Mesothelial cell of epicardium (in vitro differentiated cells): ENCODE results near the gene RHBG. TPM values are rescaled to one million over a fixed set of nuclear protein-coding genes. Genes with fewer than 3 reads are reported as not detected.

Experiments used
- DNase-seq, 2 experiments: peaks; one replicate each; pipeline ENCODE4 v3.0.0; 2021; ENCODE audit warnings: low spot score in 2 of 2; ENCODE audit not compliant: unreplicated experiment in 2 of 2
- H3K27ac Mint-ChIP-seq: 2 replicates; pipeline ENCODE4 v1.8.0; 2021; ENCODE audit warnings: mixed read lengths
- H3K27me3 Mint-ChIP-seq: 2 replicates; pipeline ENCODE4 v1.8.0; 2021; ENCODE audit warnings: low read depth, mixed read lengths
- H3K36me3 Mint-ChIP-seq: 2 replicates; pipeline ENCODE4 v1.8.0; 2021; ENCODE audit warnings: mixed read lengths
- H3K4me1 Mint-ChIP-seq: 2 replicates; pipeline ENCODE4 v1.8.0; 2021; ENCODE audit warnings: mixed read lengths
- H3K4me3 Mint-ChIP-seq: 2 replicates; pipeline ENCODE4 v1.8.0; 2021; ENCODE audit warnings: mild to moderate bottlenecking, moderate library complexity, mixed read lengths
- H3K9me3 Mint-ChIP-seq: 2 replicates; pipeline ENCODE4 v1.8.0; 2021; ENCODE audit warnings: mixed read lengths
- total RNA-seq: library from RNA; stranded (reverse); gene quantifications from 3 replicates; pipeline ENCODE4 v1.2.1, GENCODE V29; 2021
- TF ChIP-seq, protein P1 (sequence below): fragments of 200-600 bp; sonication (generic); IDR thresholded peaks from one replicate; pipeline ENCODE4 v1.5.0; 2021; ENCODE audit warnings: antibody characterized with exemption; ENCODE audit not compliant: unreplicated experiment

Gene RHBG
- total RNA-seq, 1 donor from 2014 or later = 0.92 TPM

DNA sequence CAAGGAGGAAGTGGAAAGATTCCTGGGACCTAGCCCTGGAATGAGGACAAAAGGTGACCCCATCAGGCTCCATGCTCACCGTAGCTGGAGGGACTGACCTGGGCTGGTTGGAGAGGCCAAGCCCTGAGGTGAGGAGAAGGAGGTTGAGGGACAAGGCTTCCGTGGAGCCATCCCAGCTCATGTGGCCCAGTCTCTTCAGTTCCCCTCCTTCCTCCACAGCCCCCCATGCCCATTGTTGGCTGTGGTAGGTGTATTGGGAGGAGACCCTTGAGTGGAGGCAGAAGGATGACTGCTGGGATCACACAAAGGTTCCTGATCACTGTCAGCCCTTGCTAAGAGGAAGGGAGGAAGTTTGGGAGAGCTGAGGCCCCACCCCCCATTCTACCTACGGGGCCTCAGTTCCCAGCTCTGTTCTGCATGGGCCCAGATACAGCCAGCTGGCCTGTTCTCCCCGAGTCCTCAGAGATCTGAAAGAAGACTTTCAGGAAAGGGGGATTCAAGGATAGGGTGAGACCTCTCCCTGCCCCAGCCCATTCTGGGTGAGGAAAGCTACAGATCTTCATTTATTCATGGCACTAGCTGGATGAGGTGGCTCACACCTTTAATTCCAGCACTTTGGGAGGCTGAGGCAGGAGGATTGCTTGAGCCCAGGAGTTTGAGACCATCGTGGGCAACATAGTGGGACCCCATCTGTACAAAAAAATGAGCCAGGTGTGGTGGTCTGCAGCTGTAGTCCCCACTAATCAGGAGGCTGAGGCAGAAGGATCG is 17.3 kb downstream of the RHBG start:
- TF ChIP-seq, protein P1, sequence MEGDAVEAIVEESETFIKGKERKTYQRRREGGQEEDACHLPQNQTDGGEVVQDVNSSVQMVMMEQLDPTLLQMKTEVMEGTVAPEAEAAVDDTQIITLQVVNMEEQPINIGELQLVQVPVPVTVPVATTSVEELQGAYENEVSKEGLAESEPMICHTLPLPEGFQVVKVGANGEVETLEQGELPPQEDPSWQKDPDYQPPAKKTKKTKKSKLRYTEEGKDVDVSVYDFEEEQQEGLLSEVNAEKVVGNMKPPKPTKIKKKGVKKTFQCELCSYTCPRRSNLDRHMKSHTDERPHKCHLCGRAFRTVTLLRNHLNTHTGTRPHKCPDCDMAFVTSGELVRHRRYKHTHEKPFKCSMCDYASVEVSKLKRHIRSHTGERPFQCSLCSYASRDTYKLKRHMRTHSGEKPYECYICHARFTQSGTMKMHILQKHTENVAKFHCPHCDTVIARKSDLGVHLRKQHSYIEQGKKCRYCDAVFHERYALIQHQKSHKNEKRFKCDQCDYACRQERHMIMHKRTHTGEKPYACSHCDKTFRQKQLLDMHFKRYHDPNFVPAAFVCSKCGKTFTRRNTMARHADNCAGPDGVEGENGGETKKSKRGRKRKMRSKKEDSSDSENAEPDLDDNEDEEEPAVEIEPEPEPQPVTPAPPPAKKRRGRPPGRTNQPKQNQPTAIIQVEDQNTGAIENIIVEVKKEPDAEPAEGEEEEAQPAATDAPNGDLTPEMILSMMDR = no peak
- Mint-ChIP-seq H3K27me3 (peaks cover 51% of the 10 kb centered on the region), H3K27ac (no peak overlapping the region), H3K4me3 (no peak overlapping the region), H3K36me3 (no peaks in the 10 kb centered on the region), H3K9me3 (no peaks in the 10 kb centered on the region), H3K4me1 (peaks cover 6% of the 10 kb centered on the region)
- no peak for DNase-seq

DNA sequence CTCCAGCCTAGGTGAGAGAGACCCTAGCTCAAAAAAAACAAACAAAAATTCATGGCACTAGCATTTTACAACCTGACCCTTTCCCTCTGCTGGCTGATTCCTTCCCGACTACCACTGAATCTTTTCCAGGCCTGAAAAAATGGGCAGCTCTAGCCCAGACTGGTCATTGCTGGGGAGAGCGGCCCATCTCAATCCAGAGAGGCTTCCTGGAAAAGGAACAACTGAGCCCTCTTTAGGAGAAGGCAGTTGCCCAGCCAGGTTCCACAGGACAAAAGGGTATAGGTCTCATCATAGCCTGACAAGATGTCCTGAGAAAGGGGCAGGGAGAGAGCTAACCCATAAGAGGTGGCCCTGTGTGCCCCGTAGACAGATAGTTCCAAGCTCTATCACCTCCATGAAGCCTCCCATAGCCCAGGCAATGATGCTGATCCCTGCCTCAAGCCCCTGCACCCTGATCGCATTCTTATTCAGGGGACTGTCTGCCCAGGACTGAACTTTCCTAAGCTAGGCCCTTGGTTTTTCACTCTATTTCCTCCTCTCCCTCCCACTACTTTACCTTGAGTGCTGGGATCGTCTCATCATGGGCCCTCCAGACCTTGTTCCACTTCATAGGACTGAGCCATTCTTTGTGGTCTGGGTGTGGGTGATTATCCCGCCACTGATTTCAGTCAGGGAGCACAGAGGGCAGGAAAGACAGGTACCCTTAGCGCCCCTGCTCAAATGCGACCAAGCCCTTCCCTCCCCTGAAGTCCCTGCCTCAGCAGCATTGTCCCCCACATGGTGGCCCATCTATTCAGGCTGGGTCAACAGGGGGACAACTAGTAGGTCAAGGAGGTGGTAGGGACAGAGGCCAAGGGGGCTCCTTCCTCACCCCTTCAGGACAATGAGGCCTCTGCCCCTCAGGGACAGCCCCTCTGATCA is 18.2 kb downstream of the RHBG start:
- no peak overlapping the region for H3K4me3 Mint-ChIP-seq
- TF ChIP-seq, protein P1 = no peak
- H3K4me1 Mint-ChIP-seq = peaks cover 8% of the 10 kb centered on the region
- H3K27me3 Mint-ChIP-seq = peaks cover 51% of the 10 kb centered on the region
- H3K36me3 Mint-ChIP-seq = no peaks in the 10 kb centered on the region
- no peak for DNase-seq
- no peak overlapping the region for H3K27ac Mint-ChIP-seq
- H3K9me3 Mint-ChIP-seq = no peaks in the 10 kb centered on the region

DNA sequence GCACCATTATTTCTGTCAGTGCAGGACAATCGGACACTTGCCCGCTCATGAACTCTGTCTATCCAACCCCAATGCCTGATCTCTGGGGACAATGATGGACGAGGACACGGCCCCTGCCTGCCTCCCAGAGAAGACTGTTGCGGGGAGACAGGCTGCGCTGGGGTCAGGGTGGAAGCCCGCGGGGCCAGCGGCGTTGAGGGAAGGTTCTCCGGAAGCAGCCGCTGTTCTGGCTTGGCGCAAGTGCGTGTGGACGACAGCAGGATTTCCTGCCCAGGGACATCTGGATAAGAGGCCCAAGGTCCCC is 18.8 kb downstream of the RHBG start:
- Mint-ChIP-seq H3K36me3 (no peaks in the 10 kb centered on the region), H3K4me3 (peak overlapping the region; percentile 43), H3K27ac (no peak overlapping the region), H3K4me1 (peaks cover 10% of the 10 kb centered on the region), H3K27me3 (peaks cover 51% of the 10 kb centered on the region), H3K9me3 (no peaks in the 10 kb centered on the region)
- TF ChIP-seq, protein P1 = no peak
- DNase-seq = no peak

DNA sequence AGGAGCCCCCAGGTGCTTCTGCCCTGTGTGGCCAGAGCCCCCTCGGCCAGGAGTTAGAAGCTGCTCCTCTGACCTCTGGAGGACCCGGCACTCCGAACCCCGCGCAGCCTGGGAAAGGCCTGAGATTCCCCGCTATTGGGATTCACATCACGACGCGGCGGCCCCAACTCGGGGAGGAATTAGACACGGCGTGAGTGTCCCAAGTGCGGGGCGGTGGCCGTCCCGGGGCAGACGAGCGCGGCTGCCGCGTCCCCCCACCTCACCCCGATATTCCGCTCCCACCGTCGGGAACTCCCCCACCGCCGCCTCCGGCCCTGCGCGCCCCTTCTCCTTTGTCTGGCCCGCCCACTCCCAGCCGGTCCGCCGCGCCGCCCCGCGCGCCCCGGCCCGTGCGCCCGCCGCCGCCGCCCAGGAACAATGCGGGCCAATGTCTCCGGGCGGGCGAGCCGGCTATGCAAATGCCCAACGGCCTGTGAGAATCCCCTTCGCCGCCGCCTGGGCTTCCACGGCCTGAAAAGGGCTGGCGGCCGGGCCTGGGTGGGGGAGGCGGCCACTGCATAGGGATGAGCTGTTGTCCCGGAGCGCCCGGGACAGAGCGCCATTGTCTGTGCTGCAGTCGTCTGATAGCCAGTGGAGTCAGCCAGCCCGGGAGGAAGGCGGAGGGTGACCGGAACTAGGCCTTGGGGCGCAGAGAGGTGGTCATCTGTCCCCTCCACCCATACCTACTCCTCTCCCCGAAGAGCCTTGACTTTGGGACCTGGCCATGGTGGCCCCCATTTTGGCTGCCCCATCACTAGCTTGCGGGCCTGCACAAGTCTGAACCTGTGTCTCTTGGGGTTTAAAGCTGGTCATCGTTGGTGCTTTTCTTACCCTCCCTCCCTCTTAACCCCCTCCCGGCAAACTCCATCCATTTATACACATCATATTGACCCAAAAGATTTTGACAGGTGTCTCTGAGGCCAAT is 19.4 kb downstream of the RHBG start:
- peak in 1 of 2 experiments; percentile 45 for DNase-seq
- H3K4me1 Mint-ChIP-seq = peaks cover 10% of the 10 kb centered on the region
- TF ChIP-seq, protein P1 = no peak
- H3K27ac Mint-ChIP-seq = no peak overlapping the region
- H3K27me3 Mint-ChIP-seq = peaks cover 51% of the 10 kb centered on the region
- peak overlapping the region; percentile 46 for H3K4me3 Mint-ChIP-seq
- no peaks in the 10 kb centered on the region for H3K9me3 Mint-ChIP-seq
- H3K36me3 Mint-ChIP-seq = no peaks in the 10 kb centered on the region

DNA sequence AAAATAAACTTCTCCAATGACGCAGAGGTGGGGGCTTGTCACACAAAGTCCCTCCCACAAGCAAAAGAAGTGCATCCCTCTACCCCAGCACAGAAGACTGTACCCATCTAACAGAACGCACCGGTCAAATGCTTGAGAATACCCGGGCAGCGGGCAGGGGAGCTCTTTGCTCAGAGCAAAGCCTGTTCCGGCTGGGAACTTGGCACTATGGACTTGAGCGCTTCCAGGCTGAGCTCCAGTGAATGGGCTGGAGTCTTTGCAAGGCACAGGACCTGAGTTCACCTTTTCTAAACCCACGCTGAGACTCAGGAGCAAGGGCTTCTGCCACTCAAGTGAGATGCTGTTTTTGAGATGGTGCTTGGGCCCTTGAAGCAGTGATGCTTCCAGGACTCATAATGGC is 20.3 kb downstream of the RHBG start:
- DNase-seq = no peak
- TF ChIP-seq, protein P1 = no peak
- H3K27ac Mint-ChIP-seq = no peak overlapping the region
- no peaks in the 10 kb centered on the region for H3K36me3 Mint-ChIP-seq
- H3K4me1 Mint-ChIP-seq = peaks cover 10% of the 10 kb centered on the region
- H3K4me3 Mint-ChIP-seq = no peak overlapping the region
- no peaks in the 10 kb centered on the region for H3K9me3 Mint-ChIP-seq
- peaks cover 51% of the 10 kb centered on the region for H3K27me3 Mint-ChIP-seq
